IPS DF 4.7 (cell line): ENCODE data around the gene LPXN.
A peak's percentile ranks its signal among the peaks of the same experiment; 100 is the strongest.

Source experiments
- DNase-seq: peaks from one replicate; pipeline ENCODE4 v3.0.0-alpha.2; 2013; ENCODE audit warnings: low spot score; ENCODE audit errors: extremely low read depth

Gene LPXN

GRCh38 chr11:58524232-58525036 is 51.2 kb downstream of the LPXN start:
- DNase-seq = peak; percentile 53

- peak; percentile 44 for DNase-seq
Measured at GRCh38 chr11:58513747-58514367, 61.8 kb downstream of the LPXN start.

- DNase-seq = no peak
Measured at GRCh38 chr11:58511636-58512035, 64.0 kb downstream of the LPXN start.

- no peak for DNase-seq
Measured at GRCh38 chr11:58509748-58510147, 65.9 kb downstream of the LPXN start.

- no peak for DNase-seq
Measured at GRCh38 chr11:58508814-58509213, 66.8 kb downstream of the LPXN start.

GRCh38 chr11:58508005-58508404 is 67.7 kb downstream of the LPXN start, which contains the start of gene OR5B21:
Gene OR5B21 (minus strand): TSS chr11:58508105. CDS start chr11:58508105, 0 bp downstream.
- DNase-seq = no peak

GRCh38 chr11:58507355-58507754 is 68.3 kb downstream of the LPXN start:
- DNase-seq = no peak

- no peak for DNase-seq
Measured at GRCh38 chr11:58506935-58507334, 68.7 kb downstream of the LPXN start.

- no peak for DNase-seq
Measured at GRCh38 chr11:58505849-58506248, 69.8 kb downstream of the LPXN start.

- no peak for DNase-seq
Measured at GRCh38 chr11:58504232-58504631, 71.4 kb downstream of the LPXN start.

GRCh38 chr11:58503361-58503856 is 72.2 kb downstream of the LPXN start:
- no peak for DNase-seq

GRCh38 chr11:58502004-58502403 is 73.7 kb downstream of the LPXN start:
- DNase-seq = no peak

- no peak for DNase-seq
Measured at GRCh38 chr11:58498464-58498863, 77.2 kb downstream of the LPXN start.

GRCh38 chr11:58497951-58498350 is 77.7 kb downstream of the LPXN start:
- no peak for DNase-seq

- DNase-seq = no peak
Measured at GRCh38 chr11:58495906-58496305, 79.8 kb downstream of the LPXN start.

GRCh38 chr11:58494101-58494500 is 81.6 kb downstream of the LPXN start:
- DNase-seq = no peak

- DNase-seq = no peak
Measured at GRCh38 chr11:58493676-58494075, 82.0 kb downstream of the LPXN start.

GRCh38 chr11:58490827-58491226 is 84.8 kb downstream of the LPXN start:
- no peak for DNase-seq

GRCh38 chr11:58487170-58487569 is 88.5 kb downstream of the LPXN start:
- DNase-seq = no peak

GRCh38 chr11:58485961-58486360 is 89.7 kb downstream of the LPXN start:
- no peak for DNase-seq
